Right lobe of liver (tissue), 4 donors: ENCODE measurements around the gene SUPT5H.

ENCODE experiments used
- CTCF ChIP-seq, 4 donors: fragments of 200-600 bp in 3 of 4; fragments of 450-650 bp in 1 of 4; IDR thresholded peaks; one replicate each; pipeline versions ENCODE4 v1.5.1 to v1.8.0; 2016 to 2022; ENCODE audit warnings: antibody characterized with exemption in 4 of 4, mild to moderate bottlenecking in 2 of 4
- POLR2A ChIP-seq: fragments of 450-650 bp; IDR thresholded peaks from one replicate; pipeline ENCODE4 v1.6.1; 2017; ENCODE audit warnings: antibody characterized with exemption, mild to moderate bottlenecking
- donor health status: DM: no; HTN: no; CAD: no.
- donor health status: DM: no; HTN: no; CAD: no.
- donor health status: DM: no; HTN: yes; CAD: no.

GRCh38 chr19:39427707-39428106, 17.7 kb upstream of the SUPT5H start:
- TF ChIP-seq CTCF (IDR thresholded peaks at IDR 0.05) = no peak
- TF ChIP-seq POLR2A = no peak
